Kidney capillary endothelial cell (primary cell): ENCODE results near the gene GLP1R.

Experiments
- DNase-seq: peaks from one replicate; pipeline ENCODE4 v3.0.0-alpha.2; 2018; ENCODE audit warnings: low spot score

The GLP1R gene

GRCh38 chr6:39062014-39062740, 13.6 kb downstream of the GLP1R start:
- no peak for DNase-seq

- no peak for DNase-seq
Measured at GRCh38 chr6:39063526-39063925, 14.9 kb downstream of the GLP1R start.

GRCh38 chr6:39065561-39065960, 17.0 kb downstream of the GLP1R start:
- no peak for DNase-seq

DNA sequence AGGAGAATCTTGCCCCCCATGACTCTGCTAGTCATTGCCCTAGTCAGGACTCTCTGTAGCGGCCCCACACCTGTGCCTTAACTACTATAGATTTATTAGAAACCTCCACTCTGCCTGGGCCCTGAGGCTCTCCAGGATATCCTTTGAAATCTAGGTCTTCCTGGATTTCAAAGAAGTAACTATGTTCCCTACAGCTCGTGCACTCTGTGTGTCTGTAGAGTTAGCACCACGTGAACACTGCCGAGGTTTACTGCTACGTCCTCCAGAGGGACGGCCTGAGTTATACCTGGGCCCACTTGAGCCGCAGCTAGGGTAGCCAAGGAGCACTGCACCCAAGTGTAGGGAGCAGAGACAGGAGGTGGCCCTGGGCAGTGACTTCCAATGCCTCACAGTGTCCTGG, 19.8 kb downstream of the GLP1R start:
- DNase-seq = no peak

- no peak for DNase-seq
Measured at GRCh38 chr6:39072830-39073229, 24.2 kb downstream of the GLP1R start.

GRCh38 chr6:39073471-39074355, 25.1 kb downstream of the GLP1R start:
- no peak for DNase-seq

DNA sequence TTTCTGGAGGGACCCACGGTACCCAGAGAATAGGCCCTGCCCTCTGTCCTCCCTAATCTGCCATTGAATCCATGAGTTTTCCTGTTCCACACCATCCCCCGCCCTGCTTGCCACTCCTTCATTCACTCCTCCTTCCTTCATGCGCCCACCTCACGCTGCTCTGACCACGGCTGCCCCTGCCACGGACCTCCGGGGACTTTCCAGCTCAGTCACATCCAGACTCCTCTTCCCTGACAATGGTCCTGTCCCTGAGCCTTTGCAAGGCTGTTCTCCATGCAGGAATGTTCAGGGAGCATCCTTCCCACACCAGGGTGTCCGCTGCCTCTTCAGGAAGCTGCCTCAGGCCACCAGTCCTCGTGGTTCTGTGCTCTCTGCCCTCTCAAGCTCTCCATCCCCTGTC, 25.9 kb downstream of the GLP1R start:
- DNase-seq = no peak

GRCh38 chr6:39075010-39075686, 26.6 kb downstream of the GLP1R start:
- DNase-seq = no peak

DNA sequence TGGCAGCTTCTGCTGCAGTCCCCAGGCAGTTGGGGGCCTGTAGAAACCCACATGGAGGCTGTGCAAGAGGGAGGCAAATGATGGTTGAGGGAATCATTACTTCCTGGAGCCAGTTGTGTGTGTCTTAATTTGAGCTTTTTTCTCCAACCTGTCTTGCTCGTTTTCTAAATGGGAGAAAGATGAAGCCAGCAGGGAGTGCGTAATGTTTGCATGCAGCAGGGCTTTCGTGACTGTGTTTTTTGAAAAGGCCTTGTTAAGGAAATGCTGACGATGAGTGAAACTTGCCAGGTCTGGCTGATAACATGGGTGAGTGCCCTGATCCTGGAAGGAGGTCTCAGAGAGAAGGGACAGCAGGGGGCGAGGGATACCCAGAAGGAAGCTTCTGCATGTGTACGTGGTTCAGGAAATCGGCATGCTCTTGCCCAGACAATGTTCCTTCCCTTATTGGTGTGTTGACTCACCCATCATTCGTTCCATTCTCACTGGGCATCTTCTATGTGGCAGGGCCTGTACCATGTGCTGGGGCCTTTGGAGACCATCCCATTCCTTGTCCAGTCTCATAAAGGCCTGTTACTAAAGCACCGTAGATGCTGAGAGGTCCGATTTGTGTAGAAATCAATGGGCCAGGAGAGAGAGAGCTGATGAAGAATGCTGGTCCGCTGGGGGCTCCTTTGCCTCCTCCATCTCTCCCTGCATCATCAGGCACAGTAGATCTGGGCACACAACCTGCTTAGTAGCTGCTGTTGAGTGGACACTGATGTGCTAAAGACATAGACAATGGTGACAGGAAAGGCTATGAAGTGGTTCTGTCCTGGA, 27.4 kb downstream of the GLP1R start:
- no peak for DNase-seq

DNA sequence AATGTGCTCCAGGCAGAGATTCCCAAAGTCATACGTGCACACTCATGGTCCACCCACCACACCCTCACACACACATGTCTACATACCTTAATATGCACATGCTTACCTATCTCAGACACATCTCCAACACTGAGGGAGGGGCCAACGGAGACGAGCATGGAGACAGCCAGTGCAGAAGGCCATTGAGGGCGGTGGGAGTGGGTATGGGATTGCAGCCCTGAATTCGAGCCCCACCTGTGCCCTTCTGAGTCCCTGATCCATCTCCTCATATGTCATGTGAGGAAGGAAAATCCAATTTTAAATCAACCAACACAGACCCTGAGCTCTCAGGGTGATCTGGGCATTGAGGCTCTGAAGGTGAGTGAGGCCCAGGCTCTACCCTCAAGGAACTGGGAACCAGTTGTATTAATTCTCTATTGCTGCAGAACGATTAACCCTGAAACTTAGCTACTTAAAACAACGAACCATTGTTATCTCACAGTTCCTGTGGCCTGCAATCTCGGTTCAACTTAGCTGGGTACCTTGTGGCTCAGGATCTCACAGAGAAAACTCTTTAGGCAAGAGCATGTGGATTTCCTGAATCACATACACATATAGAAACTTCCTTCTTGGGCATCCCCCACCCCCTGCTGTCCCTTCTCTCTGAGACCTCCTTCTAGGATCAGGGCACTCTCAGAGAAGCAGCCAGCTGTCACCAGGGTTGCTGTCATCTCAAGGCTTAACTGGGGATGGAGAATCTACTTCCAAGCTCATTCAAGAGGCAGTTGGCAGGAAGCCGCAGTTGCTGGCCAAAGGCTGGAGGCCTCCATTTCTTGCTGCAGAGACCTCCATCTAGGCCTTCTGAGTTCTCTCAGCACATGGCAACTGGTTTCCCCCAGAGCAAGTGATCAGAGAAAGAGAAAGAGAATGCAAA, 28.3 kb downstream of the GLP1R start:
- DNase-seq = no peak

DNA sequence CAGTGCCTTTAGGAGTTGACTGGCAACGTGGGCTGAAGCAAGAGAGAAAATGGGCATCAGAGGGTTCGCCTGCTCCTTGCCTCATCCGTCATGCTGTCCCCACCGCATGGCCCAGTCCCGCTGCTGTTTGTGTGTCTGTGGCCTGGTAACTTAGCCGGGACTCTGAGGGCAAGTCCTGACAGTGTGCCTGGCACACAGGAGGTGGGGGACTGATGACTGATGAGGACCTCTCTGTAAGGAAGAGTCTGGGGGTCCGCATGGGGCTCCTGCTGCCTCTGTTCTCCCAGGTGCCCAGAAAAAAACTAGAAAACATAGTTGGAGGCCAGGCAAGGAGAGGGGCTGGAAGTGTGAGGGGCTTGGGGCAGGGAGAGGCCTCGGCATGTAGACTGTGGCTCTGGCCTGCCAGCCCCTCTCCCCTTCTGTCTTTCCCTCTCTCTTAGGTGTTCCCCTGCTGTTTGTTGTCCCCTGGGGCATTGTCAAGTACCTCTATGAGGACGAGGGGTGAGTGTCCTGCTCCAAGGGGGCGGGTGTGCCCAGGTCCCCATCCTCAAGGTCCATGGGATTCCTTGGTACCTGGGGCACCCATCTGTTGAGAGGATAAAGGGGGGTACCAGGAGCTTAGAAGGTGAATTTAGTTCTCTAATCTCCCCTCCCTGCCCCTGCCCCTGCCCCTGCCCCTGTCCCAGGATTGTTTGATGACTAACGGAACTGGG, 29.5 kb downstream of the GLP1R start:
- no peak for DNase-seq

- DNase-seq = no peak
Measured at GRCh38 chr6:39078695-39079094, 30.1 kb downstream of the GLP1R start.

- no peak for DNase-seq
Measured at GRCh38 chr6:39079197-39080125, 30.9 kb downstream of the GLP1R start.

DNA sequence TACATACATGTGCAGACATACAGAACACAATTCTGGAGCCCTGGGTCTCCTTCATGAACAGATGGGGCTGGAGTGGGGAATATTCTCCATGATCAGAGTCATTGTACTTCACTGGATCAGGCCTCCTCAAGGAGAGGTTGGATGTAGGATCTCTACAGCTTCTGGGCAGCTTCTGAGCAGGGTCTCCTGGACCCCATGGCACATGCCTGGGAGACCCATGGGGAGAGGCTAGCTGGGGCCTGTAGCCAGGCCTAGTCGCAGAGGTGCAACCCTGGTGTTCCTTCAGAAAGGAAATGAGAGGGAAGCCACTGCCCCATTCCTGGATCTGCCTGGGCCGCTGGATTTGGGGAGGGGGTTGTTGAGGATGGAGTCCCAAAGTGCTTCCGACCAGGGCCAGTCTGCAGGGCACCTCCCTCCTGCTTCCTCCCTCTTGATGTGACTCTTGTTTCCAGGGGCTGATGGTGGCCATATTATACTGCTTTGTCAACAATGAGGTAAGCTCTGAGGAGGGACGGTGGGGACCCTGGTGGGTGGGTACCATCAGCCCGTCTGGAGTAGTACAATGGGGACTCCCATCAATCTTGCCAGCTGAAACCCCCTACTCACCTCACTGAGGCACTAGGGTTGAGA, 31.8 kb downstream of the GLP1R start:
- no peak for DNase-seq

GRCh38 chr6:39082310-39082709, 33.7 kb downstream of the GLP1R start:
- DNase-seq = no peak

DNA sequence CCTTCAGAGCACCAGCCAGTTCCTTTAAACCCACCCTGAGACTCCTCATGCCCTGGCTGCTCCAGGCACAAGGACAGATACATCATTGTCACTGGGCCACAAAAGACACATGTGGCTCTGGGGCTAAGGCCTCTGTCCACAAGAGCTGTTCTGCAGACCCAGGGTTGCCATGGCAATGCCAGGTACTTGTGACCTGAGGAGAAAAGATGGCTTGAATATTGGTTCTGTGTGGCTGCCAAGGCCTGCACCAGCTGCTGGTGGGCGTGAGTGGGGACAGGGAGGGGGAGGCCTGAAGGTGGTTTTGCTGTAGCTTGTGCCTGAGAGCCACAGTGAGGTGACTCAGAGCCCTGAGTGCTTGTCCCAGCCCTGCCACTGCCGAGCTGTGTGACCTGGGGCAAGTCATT, 34.7 kb downstream of the GLP1R start:
- no peak for DNase-seq

- DNase-seq = no peak
Measured at GRCh38 chr6:39084506-39084905, 35.9 kb downstream of the GLP1R start.

DNA sequence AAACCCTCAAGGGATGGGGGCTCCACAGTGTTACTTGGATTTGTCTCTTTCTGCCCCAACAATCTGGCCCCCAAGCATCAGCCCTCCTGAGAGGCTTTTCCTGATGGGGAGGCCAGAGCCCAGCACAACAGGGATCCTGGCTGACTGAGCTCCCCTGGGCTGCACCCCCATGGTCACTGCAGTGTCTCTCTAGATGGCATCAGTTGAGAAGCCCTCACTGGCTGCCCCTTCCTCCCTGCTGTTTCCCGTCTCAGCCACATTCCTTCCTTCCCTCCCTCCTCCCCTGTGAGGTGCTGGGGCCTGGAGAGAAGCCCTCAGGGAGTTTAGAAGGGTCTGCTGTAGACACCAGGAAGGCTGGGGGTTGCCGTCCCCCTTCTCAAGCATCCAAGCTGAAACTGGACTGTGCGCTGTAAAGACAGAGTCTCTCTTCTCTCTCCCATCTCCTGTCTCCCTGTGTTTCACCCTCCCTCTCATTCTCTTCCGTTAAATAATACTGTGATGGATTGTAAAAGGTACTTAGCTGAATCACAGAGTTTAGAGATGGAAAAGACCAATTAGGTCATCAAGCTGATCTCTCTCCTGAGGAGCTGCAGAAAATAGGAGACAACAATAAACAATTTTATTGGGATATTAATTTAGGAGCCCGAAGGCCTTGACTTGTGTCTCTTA, 36.7 kb downstream of the GLP1R start:
- DNase-seq = no peak
